Left lung (tissue), 10 donors: ENCODE data around the gene HRH3. TPM values are rescaled to one million over a fixed set of nuclear protein-coding genes. Genes with fewer than 3 reads are reported as not detected.

Experiments
- ATAC-seq: fragments of 200-7000 bp; cut with Tn5 transposase; one replicate; pipeline ENCODE4 v1.9.1; 2020; ENCODE audit warnings: moderate library complexity
- DNase-seq, 4 donors: peaks; one replicate each; pipeline ENCODE4 v3.0.0-alpha.2; 2013 to 2020
- H3K27ac ChIP-seq, 2 donors: fragments of 200-600 bp; sonication (generic) in 1 of 2; one replicate each; pipeline versions ENCODE4 v1.5.0 to v1.8.0; 2020 to 2021
- H3K27me3 ChIP-seq, 2 donors: fragments of 200-600 bp; sonication (generic) in 1 of 2; one replicate each; pipeline versions ENCODE4 v1.5.0 to v1.8.0; 2020 to 2021
- H3K36me3 ChIP-seq, 2 donors: fragments of 200-600 bp; sonication (generic) in 1 of 2; one replicate each; pipeline versions ENCODE4 v1.5.0 to v1.8.0; 2020 to 2021
- H3K4me1 ChIP-seq, 2 donors: fragments of 200-600 bp; one replicate each; pipeline ENCODE4 v1.8.0; 2021
- H3K4me3 ChIP-seq, 2 donors: fragments of 200-600 bp; sonication (generic) in 1 of 2; one replicate each; pipeline versions ENCODE4 v1.5.0 to v1.8.0; 2020 to 2021; ENCODE audit warnings: mild to moderate bottlenecking in 1 of 2
- H3K9me3 ChIP-seq, 2 donors: fragments of 200-600 bp; sonication (generic) in 1 of 2; one replicate each; pipeline versions ENCODE4 v1.5.0 to v1.8.0; 2020 to 2021
- CTCF ChIP-seq, 2 donors: fragments of 200-600 bp; sonication (generic) in 1 of 2; IDR thresholded peaks; one replicate each; pipeline versions ENCODE4 v1.5.0 to v1.8.0; 2021; ENCODE audit warnings: antibody characterized with exemption in 2 of 2
- intact Hi-C, 2 donors: fragments of 100-400 bp; cut with DNase I; formaldehyde crosslinking; loops; one replicate each; pipeline versions ENCODE4 v1.11.2 to v1.14.2; 2022
- polyA plus RNA-seq, 6 donors: library from polyadenylated mRNA; unstranded; fragments of 120-200 nt; gene quantifications; one replicate each; pipeline ENCODE4 v1.2.1, GENCODE V29; 2013; ENCODE audit not compliant: insufficient read length in 6 of 6
- total RNA-seq, 2 donors: library from RNA; stranded (reverse); fragmentation: NEBNext Ultra II Directional; extraction: Animal tissue kit (Norgen Biotek cat#: 25700); gene quantifications; one replicate each; pipeline ENCODE4 v1.2.1, GENCODE V29; 2021
- donor health status: DM: no; HTN: yes; CAD: no.
- donor health status: DM: no; HTN: no; CAD: no.

HRH3 gene
- total and polyA plus RNA-seq, 8 donors, result not detected

- no peak for ATAC-seq
Measured at GRCh38 chr20:62198931-62199330, 21.1 kb downstream of the HRH3 start.

GRCh38 chr20:62198496-62198895 is 21.6 kb downstream of the HRH3 start:
- Histone ChIP-seq H3K27me3 (no peaks in the 10 kb centered on the region), H3K4me3 (no peak overlapping the region), H3K27ac (no peak overlapping the region), H3K4me1 (peaks cover 0 to 3% of the 10 kb centered on the region in 2 donors), H3K9me3 (no peaks in the 10 kb centered on the region), H3K36me3 (peaks cover 0 to 96% of the 10 kb centered on the region in 2 donors)
- intact Hi-C loops, result no loop called here
- DNase-seq (peak in 1 of 4 donors; percentile 61), ATAC-seq (no peak)
- no peak for TF ChIP-seq CTCF (IDR thresholded peaks at IDR 0.05)

More at GRCh38 chr20:62198931-62199330, 21.1 kb downstream of the HRH3 start:
- H3K4me1 ChIP-seq, result peaks cover 0 to 3% of the 10 kb centered on the region in 2 donors
- H3K27me3 ChIP-seq, result no peaks in the 10 kb centered on the region
- peaks cover 0 to 97% of the 10 kb centered on the region in 2 donors for H3K36me3 ChIP-seq
- no peak overlapping the region for H3K27ac ChIP-seq
- no peaks in the 10 kb centered on the region for H3K9me3 ChIP-seq
- peak in 1 of 4 donors; percentile 51 for DNase-seq
- intact Hi-C loops, result no loop called here
- no peak overlapping the region for H3K4me3 ChIP-seq
- no peak for TF ChIP-seq CTCF (IDR thresholded peaks at IDR 0.05)

GRCh38 chr20:62197801-62198200 is 22.3 kb downstream of the HRH3 start:
- H3K27ac ChIP-seq, result no peak overlapping the region
- H3K36me3 ChIP-seq, result peaks cover 0 to 95% of the 10 kb centered on the region in 2 donors
- TF ChIP-seq CTCF (IDR thresholded peaks at IDR 0.05), result no peak
- no peak overlapping the region for H3K4me3 ChIP-seq
- peaks cover 0 to 3% of the 10 kb centered on the region in 2 donors for H3K4me1 ChIP-seq
- intact Hi-C loops, result no loop called here
- ATAC-seq (no peak), DNase-seq (peak in 1 of 4 donors; percentile 54)
- no peaks in the 10 kb centered on the region for H3K9me3 ChIP-seq
- no peaks in the 10 kb centered on the region for H3K27me3 ChIP-seq

- Histone ChIP-seq H3K4me1 (peaks cover 0 to 3% of the 10 kb centered on the region in 2 donors), H3K27ac (no peak overlapping the region), H3K27me3 (no peaks in the 10 kb centered on the region), H3K4me3 (no peak overlapping the region), H3K36me3 (peaks cover 0 to 93% of the 10 kb centered on the region in 2 donors), H3K9me3 (no peaks in the 10 kb centered on the region)
- peak in 1 of 4 donors; percentile 27 for DNase-seq
- no peak for ATAC-seq
- intact Hi-C loops, result no loop called here
- TF ChIP-seq CTCF (IDR thresholded peaks at IDR 0.05), result no peak
Measured at GRCh38 chr20:62197311-62197710, 22.8 kb downstream of the HRH3 start.

GRCh38 chr20:62196286-62196685 is 23.8 kb downstream of the HRH3 start:
- Histone ChIP-seq H3K9me3 (no peaks in the 10 kb centered on the region), H3K4me3 (no peak overlapping the region), H3K27me3 (no peaks in the 10 kb centered on the region), H3K27ac (no peak overlapping the region), H3K4me1 (peaks cover 0 to 3% of the 10 kb centered on the region in 2 donors), H3K36me3 (peaks cover 0 to 91% of the 10 kb centered on the region in 2 donors)
- TF ChIP-seq CTCF (IDR thresholded peaks at IDR 0.05), result no peak
- intact Hi-C loops, result no loop called here
- DNase-seq (no peak), ATAC-seq (no peak)
